GM18502 (cell line): ENCODE measurements around the gene MAP3K21.

ENCODE experiments used
- ATAC-seq: cut with Tn5 transposase; IDR thresholded peaks from one replicate; pipeline ENCODE4 v1.9.1; 2021; ENCODE audit warnings: mild to moderate bottlenecking; ENCODE audit not compliant: unreplicated experiment, poor library complexity

The MAP3K21 gene

DNA sequence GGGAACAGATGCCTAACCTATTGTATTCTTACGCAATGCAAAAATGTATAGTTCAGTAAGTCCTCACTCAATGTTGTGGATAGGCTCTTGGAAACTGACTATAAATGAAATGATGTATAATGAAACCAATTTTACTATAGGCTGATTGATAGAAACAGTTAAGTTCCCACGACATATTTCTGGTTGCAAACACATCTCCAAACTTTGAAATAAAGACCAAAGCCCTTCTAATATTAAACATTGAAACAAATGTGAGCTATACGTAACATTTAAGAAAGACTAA lies 29.1 kb downstream of the MAP3K21 start:
- peak; percentile 36 for ATAC-seq

DNA sequence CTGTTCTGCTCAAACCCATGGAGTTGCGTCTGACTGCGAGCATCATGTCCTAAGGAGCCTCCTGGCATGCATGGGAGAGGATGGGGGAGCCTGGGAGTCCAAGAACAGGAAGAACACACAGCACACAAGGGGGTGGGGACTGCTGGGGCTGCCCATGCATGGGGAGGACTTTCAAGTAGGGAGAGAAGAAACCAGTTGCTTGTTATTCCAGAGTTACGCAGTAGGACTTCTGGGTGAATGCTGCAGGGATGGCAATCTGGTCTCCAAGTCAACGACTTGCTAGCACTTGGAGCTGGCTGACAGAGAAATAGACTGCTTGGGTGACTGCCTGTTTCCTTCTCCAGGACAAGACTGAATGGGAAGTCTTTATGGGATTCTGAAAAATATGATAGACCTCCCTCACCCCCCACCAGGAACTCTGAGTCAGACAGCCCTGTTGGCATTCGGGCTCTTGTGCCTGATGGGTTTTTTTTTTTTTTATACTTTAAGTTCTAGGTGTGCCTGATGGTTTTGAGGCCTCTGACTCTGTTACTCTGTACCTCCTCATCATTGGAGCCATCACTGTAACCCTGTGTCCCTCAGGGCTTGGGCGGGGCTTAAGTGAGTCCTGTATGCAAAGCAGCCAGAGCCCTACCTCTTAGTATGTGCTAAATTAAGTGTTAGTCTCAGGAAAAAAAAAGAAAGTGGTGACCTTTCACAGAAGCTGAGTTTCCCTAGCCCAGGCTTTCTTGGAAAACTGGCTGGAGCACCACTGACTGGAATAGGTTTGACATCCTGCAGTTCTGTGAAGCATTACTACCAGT lies 30.3 kb downstream of the MAP3K21 start:
- ATAC-seq: no peak

DNA sequence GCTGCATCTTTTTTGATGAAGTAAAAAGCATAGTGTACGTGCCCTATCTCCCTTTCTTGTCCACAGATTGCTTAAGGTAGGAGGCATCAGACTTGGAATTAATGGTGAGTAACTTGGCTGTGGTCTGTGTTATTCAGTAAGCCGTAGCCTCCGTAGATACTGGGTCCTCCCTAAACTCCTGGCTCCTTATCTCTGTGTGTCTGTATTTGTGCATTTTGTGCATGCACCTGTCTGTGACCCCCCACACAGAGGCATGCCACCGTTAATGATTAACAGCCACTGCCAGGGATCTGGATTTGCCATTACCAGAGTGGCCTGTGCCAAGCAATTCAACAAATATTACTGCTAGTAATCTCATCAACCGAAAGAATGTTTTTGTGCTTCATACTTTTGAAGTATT lies 31.9 kb downstream of the MAP3K21 start:
- ATAC-seq: no peak

DNA sequence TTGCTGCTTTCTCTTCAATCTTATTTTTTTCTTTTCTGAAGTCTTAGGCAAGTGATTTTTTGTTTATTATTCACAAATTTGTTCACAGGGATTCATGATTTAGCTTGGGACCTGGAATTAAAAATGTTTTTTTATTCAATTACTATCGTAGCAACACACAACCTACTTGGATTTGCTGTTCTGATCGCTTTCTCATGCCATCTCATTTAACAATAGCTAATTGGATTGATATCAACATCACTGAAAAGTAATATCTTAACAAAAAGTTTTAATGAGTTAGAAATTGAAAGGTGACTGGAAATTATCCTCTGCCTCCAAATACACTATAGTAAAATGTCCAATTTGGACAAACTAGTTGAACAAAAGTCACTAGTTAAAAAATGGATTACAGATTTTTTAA lies 32.4 kb downstream of the MAP3K21 start:
- no peak for ATAC-seq

DNA sequence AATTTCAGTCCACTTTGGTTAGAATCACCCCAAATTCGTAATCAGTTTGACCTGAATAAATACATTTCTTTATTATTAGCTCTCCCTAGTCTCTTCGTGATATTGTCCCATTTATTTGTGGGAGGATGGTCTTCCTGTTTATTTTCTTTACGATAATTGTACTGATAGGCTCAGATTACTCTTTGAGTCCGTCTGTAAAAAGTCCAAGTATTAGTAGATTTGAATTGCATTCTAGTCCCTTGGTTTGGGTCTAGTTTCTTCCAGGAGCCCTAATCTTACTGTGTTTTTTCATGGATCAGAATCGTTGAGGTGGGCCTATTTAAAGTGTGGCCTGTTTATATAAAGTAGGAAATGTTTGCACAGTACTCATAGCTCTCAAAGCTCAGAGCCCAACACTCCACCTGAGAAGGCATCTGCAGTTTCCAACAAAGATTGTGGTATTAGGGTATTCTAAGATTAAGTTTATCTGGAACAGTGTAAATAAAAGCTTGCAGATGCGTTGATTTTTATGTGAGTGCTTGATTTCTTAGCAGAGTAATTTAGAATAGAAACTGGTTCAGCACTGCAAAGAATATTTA lies 33.1 kb downstream of the MAP3K21 start:
- no peak for ATAC-seq

DNA sequence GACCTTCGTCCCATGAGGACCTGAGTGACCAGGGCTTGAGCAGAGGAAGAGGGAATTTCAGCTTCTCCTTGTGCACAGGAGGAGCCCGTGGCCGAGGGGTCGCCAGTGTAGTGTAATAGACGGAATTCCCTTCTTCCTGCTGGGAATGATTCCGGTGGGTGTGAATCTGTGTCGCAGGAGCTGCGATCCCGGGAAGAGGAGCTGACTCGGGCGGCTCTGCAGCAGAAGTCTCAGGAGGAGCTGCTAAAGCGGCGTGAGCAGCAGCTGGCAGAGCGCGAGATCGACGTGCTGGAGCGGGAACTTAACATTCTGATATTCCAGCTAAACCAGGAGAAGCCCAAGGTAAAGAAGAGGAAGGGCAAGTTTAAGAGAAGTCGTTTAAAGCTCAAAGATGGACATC lies 34.4 kb downstream of the MAP3K21 start:
- ATAC-seq: no peak

GRCh38 chr1:233362743-233363142 lies 35.2 kb downstream of the MAP3K21 start:
- no peak for ATAC-seq

DNA sequence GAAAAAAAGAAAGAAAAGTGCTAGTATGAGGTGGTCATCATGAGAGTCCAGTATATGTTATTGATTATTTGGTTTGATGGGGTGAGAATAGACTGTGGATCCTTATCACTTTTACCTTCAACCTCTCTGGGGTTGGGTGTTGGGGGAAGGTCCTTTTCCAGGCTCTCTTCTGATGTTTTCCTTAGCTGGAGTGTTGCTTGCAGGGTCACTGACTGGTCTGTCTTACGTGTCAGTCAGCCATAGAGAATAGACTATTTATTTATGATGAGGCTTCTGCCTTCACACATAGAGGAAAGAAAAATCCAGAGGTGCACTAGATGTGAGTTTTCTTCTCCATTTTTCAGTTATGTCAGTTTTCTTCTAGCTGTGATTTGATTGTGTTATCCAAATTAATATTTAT lies 36.5 kb downstream of the MAP3K21 start:
- no peak for ATAC-seq

DNA sequence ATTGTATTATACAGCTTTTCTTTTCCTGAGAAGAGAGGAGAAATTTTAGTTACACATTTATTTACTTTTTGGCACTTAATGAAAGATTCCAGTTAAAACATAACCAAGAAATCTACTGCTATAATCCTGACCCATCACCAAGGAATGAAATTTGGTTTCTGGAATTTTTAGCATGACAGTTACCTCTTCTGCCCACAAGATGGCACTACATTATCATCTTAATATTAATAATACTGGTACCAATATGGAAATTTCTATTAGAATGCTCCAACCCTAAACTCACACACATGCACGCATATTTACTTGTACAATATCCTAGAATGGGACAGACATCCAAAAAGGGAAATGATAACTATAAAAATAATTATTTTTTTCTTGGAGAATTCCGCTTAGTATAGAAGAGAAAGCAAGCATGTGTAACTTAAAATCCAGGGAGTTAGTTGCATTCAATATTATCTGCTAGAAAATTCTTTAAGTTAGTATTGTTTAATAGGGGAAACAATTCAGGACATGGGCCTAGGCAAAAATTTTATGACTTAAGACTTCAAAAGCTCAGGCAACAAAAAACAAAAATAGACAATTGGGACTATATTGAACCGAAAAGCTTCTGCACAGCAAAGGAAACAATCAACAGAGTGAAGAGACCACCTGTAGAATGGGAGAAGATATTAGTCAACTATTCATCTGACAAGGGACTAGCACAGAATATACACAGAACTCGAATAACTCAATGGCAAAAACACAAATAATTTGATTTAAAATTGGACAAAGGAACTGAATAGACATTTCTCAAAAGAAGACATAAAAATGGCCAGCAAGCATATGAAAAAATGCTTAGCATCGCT lies 37.4 kb downstream of the MAP3K21 start:
- no peak for ATAC-seq

GRCh38 chr1:233366575-233366974 lies 39.1 kb downstream of the MAP3K21 start:
- ATAC-seq: no peak

DNA sequence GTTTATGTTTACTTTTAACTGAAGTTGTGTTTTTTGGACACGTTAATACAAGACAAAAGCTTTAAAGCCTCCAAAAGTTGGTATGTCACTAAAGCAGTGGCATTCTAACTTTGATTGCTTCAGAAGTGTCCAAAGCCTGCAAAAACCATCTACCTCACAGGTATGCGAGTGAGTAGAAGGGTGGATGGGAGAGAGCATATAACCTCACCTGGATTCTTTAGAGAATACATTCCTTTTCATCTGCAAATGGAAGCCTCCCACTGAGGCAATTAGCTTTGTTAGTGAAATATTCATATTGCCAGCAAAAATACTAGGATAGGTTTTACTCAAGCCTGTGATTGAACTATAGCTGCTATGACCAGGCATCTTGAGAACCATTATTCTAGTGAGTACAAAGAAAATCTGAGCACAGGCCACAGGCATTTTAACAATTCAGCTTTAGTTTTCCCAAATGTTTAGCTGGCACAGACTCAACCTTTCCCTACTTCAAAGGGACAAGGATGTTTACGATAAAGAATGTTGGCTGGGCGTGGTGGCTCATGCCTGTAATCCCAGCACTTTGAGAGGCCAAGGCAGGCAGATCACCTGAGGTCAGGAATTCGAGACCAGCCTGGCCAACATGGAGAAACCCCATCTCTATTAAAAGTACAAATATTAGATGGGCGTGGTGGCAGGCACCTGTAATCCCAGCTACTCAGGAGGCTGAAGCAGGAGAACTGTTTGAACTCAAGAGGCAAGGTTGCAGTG lies 39.7 kb downstream of the MAP3K21 start:
- ATAC-seq: no peak

DNA sequence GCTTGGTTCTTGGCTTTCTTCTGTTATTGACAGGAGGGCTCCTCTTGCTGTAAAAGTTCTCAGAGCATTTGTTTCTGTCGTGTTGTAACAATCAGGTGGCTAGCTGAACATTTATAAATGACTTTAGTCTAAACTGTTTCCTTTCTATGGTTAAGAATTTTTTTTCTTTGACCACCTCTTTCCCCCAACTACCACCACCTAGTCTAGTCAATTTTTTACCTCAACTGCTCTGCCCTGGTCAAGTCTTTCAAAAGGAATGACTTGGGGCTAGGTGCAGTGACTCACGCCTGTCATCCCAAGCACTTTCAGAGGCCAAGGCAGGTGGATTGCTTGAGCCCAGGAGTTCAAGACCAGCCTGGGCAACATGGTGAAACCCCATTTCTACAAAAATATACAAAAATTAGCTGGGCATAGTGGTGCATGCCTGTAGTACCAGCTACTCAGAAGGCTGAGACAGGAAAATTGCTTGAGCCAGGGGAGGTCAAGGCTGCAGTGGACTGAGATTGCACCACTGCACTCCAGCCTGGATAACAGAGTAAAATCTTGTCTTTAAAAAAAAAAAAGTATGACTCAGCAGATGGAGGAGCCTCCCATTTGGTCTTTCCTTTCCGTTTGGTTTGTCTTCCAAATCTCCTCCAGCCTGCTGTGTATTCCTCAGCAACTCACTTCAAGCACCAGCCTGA lies 40.7 kb downstream of the MAP3K21 start:
- ATAC-seq: no peak

DNA sequence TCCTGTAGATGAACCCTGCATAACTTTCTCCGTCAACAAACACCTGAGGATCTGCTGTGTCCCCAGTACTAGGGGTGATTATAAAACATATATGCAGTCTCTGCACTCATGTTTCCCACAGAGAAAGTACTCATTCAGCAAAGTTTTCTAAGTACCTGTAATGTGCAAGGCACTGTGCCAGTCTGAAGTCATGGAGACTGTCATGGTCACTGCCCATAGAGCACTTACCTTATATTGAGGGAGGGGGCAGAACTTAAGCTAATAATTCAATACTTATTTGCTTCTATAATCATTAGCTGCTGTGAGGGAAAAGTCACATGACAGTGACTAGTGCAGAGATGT lies 41.2 kb downstream of the MAP3K21 start:
- no peak for ATAC-seq

DNA sequence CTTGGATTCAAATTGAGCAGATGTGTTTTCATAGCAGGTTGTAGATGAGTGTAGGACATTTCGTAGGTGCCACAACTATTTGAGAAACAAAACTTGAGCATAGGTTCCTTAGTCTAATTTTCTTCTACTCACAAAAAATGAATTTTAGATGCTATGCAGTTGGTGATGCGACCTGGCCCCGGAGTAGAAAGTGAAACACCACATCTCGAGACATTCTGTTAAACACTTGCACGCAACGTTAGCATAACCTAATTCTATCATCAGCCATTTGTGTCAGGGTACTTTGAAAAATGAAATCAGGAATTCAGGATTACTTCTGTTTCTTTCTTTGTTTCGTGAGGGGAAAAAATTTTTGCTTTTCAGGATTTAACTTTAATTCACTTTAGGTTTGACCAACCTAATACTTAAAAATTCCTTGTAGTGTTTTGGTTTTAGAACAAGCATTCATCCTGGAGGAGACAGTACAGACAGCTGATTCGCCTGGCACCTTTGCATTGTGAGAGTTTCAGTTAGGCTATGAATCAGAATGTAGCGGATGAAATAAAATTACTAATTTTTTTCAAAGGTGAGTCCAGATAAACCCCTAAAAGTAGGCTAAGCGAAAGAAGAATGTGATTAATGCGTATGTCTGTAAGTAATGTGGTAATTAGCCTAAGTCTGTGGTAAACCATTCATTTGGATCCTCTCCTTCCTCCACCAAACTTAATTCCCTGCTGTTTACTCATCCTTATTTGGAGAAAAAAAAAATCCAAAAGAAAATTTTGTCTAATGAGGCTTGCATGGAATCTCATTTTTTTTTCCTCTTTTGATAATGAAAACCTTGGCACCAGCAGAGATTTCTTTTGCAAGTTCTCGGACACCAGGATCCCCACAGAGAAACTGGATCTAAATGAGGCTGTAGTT lies 44.9 kb downstream of the MAP3K21 start:
- ATAC-seq: no peak

DNA sequence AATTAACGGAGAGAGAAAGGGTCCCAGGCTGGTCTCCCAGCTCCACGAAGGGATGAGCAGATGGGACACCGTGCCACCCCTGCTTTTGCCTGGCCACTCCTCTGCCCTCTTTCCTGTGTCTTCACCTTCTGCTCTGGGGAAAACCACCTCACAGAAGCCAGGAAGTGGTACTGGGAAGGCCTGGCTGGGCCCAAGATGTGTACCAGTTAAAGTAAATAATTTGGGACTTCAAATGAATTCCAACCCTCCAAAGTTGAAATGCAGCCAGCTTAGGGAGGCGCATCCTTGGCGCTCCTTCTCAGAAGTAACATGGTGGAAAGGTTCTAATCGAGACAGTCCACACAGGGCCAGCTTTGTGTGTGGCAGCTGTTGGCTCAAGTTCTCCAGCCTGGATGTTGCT lies 45.7 kb downstream of the MAP3K21 start:
- no peak for ATAC-seq

DNA sequence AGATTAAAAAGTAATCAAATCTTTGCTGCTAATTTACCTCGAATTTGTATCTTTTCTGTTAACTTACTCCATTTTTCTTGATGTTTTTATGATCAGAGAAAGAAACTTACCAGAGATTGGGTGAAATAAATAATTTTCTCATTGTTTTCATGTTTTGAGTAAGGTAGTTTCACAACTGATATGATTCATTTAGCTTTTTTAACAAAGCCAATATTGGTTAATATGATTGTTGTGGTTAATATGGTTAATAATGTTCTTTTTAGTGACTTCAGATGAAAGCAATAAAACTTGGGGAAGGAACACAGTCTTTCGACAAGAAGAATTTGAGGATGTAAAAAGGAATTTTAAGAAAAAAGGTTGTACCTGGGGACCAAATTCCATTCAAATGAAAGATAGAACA lies 48.1 kb downstream of the MAP3K21 start:
- no peak for ATAC-seq

DNA sequence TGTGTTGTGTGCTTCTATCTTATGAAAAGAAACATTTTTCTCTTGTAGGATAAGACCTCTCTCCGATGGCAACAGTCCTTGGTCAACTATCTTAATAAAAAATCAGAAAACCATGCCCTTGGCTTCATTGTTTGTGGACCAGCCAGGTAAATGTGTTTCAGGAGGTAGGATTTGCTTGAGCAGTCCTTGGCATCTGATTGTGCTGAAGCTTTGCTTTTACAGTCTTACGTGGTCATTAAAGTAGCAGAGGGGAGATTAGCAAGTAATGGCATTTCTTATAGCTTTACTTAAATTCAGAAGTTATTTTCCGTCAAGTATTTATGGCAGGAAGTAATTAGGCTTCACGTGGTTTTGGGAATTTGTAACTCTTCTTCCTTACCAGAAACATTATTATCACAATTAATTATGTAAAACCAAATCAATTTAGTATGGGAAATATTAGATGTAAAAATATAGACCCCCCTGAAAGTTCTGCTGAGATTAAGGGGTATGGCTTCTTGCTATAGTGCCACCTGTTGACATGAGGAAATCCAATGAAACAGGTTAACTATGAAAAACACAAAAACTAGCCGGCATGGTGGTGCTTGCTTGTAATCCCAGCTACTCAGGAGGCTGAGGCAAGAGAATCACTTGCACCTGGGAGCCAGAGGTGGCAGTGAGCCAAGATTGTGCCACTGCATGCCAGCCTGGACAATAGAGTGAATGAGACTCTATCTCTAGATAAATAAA lies 49.0 kb downstream of the MAP3K21 start:
- no peak for ATAC-seq

DNA sequence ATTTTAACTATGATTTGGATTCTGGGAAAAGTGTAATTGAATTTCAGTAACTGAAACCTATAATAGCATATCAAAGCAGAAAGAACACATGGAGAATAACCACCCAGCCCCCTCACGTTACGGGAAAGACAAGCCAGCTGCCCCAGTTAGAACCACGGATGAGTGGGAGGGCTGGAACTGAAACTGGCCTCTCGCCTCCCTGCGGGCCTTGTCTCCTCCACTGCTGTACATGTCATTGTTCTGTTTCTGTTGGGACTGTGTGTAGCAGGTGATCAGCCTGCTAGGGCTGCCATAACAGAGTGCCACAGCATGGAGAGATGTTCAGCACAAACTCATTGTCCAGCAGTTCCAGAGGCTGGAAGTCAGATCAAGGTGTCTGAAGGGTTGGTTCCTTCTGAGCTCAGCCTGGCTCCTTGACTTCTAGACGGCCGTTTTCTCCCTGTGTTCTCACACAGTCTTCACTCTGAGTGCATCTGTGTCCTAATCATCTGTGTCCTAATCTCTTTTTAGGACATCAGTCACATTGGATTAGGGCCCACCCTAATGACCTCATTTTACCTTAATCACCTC lies 52.4 kb downstream of the MAP3K21 start:
- ATAC-seq: peak; percentile 79
